PC-3 (cell line): ENCODE measurements around the gene ZSCAN18. TPM values are rescaled to one million over a fixed set of nuclear protein-coding genes. Genes with fewer than 3 reads are reported as not detected.

Experiments used
- ATAC-seq: fragments of 200-7000 bp; cut with Tn5 transposase; 2 replicates; pipeline ENCODE4 v1.9.1; 2020; ENCODE audit warnings: mild to moderate bottlenecking, moderate library complexity
- BruUV-seq: library from RNA; stranded (reverse); fragments of 400-500 nt; replicated peaks from 2 replicates; lab custom pipeline; 2021; lab: Mats Ljungman, UMichigan
- CTCF ChIA-PET: fragments of 300-600 bp; sonication (Branson Sonifier 250); formaldehyde crosslinking; loops from one replicate; lab custom pipeline; 2022; ENCODE audit warnings: antibody characterized with exemption; lab: Charles Lee
- POLR2A ChIA-PET: fragments of 300-600 bp; sonication (Branson Sonifier 250); formaldehyde crosslinking; loops from one replicate; lab custom pipeline; 2022; ENCODE audit warnings: antibody characterized with exemption; ENCODE audit not compliant: unreplicated experiment; lab: Charles Lee
- DNase-seq: peaks from one replicate; pipeline ENCODE4 v3.0.0-alpha.2; 2015
- H2AFZ ChIP-seq: fragments of 300-600 bp; sonication (generic); 2 replicates; pipeline ENCODE4 v1.6.0; 2016; ENCODE audit warnings: antibody characterized with exemption, low read length
- H3F3A ChIP-seq: fragments of 300-600 bp; sonication (generic); one replicate; pipeline ENCODE4 v1.6.0; 2017; ENCODE audit warnings: antibody characterized with exemption, low read length, control low read depth, mild to moderate bottlenecking; ENCODE audit not compliant: unreplicated experiment
- H3K27ac ChIP-seq: fragments of 300-600 bp; sonication (generic); 2 replicates; pipeline ENCODE4 v1.5.1; 2016; ENCODE audit warnings: mild to moderate bottlenecking, low read length
- H3K27me3 ChIP-seq: fragments of 300-600 bp; sonication (generic); 2 replicates; pipeline ENCODE4 v1.6.1; 2016; ENCODE audit warnings: low read length, mixed read lengths
- H3K36me3 ChIP-seq: fragments of 300-600 bp; sonication (generic); 2 replicates; pipeline ENCODE4 v1.6.1; 2016; ENCODE audit warnings: low read depth, mixed run types, low read length, mixed read lengths
- H3K4me1 ChIP-seq: fragments of 300-600 bp; sonication (generic); 2 replicates; pipeline ENCODE4 v1.5.1; 2016; ENCODE audit warnings: low read length; ENCODE audit not compliant: insufficient read depth
- H3K4me2 ChIP-seq: fragments of 300-600 bp; sonication (generic); 2 replicates; pipeline ENCODE4 v1.6.0; 2016; ENCODE audit warnings: low read length
- H3K4me3 ChIP-seq: fragments of 300-600 bp; sonication (generic); 2 replicates; pipeline ENCODE4 v1.5.1; 2016; ENCODE audit warnings: mild to moderate bottlenecking, low read length, mixed read lengths
- H3K79me2 ChIP-seq: fragments of 300-600 bp; sonication (generic); 2 replicates; pipeline ENCODE4 v1.6.1; 2017; ENCODE audit warnings: low read length, mixed read lengths
- H3K9ac ChIP-seq: fragments of 300-600 bp; sonication (generic); 2 replicates; pipeline ENCODE4 v1.6.0; 2016; ENCODE audit warnings: mild to moderate bottlenecking, low read length
- H3K9me2 ChIP-seq: fragments of 300-600 bp; sonication (generic); replicated peaks from 2 replicates; pipeline ENCODE4 v1.6.1; 2016; ENCODE audit warnings: mixed run types, low read length, mixed read lengths
- H3K9me3 ChIP-seq: fragments of 300-600 bp; sonication (generic); 2 replicates; pipeline ENCODE4 v1.6.1; 2016; ENCODE audit warnings: low read length, mixed read lengths
- H4K20me1 ChIP-seq: fragments of 300-600 bp; sonication (generic); 2 replicates; pipeline ENCODE4 v1.6.1; 2016; ENCODE audit warnings: low read length, mixed read lengths
- CTCF ChIP-seq: fragments of 300-600 bp; sonication (generic); conservative IDR thresholded peaks from 2 replicates; pipeline ENCODE4 v1.5.1; 2017; ENCODE audit warnings: antibody characterized with exemption, low read depth, mild to moderate bottlenecking, low read length
- EZH2 ChIP-seq: fragments of 300-600 bp; sonication (generic); IDR thresholded peaks from one replicate; pipeline ENCODE4 v1.6.1; 2017; ENCODE audit warnings: antibody characterized with exemption, mild to moderate bottlenecking, low read length; ENCODE audit not compliant: unreplicated experiment
- EZH2phosphoT487 ChIP-seq: fragments of 300-600 bp; sonication (generic); IDR thresholded peaks from 2 replicates; pipeline ENCODE4 v1.6.1; 2018; ENCODE audit warnings: mild to moderate bottlenecking, antibody characterized with exemption, low read length, borderline replicate concordance
- intact Hi-C: fragments of 100-400 bp; cut with micrococcal nuclease; formaldehyde crosslinking; loops from 2 replicates; pipeline ENCODE4 v1.9.0; 2023
- total RNA-seq: library from RNA; depleted of rRNA; stranded (reverse); fragments of >200 nt; gene quantifications from 2 replicates; pipeline ENCODE4 v1.2.3, GENCODE V29; 2014

The ZSCAN18 gene
- total RNA-seq, 1 experiment from 2014 or later, result 0.66 TPM

DNA sequence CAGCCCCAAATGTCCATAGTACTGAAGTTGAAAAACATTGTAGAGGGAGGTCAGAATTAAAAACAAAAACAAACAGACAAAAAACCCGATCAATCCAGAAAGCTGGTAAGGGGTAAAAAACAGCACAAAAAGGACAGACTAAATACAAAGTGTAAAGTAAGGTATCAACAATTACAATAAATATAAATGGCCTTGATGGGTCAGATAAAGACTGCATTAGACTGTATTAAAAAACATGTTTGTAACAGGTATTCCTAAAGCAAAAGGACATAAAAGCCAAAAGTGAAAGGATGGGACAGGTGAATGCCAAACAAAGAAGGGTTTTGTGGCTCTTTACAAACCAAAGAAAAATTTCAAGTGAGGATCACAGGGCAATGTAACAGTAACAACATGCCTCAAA lies 36.2 kb upstream of the ZSCAN18 start:
- H3K27me3 ChIP-seq, result no peaks in the 10 kb centered on the region
- H4K20me1 ChIP-seq, result no peaks in the 10 kb centered on the region
- H2AFZ ChIP-seq, result no peak overlapping the region
- ChIA-PET CTCF (no interaction called here), POLR2A (no interaction called here)
- no peak for ATAC-seq
- TF ChIP-seq CTCF, result no peak
- TF ChIP-seq EZH2, result no peak
- TF ChIP-seq EZH2phosphoT487, result no peak
- DNase-seq, result no peak
- peaks cover 94% of the 10 kb centered on the region for H3K36me3 ChIP-seq
- no peaks in the 10 kb centered on the region for H3K79me2 ChIP-seq
- no peak overlapping the region; the same call in 1 of the 2 replicates for H3K4me3 ChIP-seq
- H3K27ac ChIP-seq, result no peak overlapping the region
- H3K9ac ChIP-seq, result no peak overlapping the region
- no peak overlapping the region for H3K4me2 ChIP-seq
- no peaks in the 10 kb centered on the region for H3K4me1 ChIP-seq
- H3K9me2 ChIP-seq, result no peaks in the 10 kb centered on the region
- no peaks in the 10 kb centered on the region for H3F3A ChIP-seq
- no TSS peak for BruUV-seq
- peaks cover 69% of the 10 kb centered on the region for H3K9me3 ChIP-seq
- intact Hi-C loops, result no loop called here

GRCh38 chr19:58129284-58129683 lies 31.3 kb upstream of the ZSCAN18 start:
- no peaks in the 10 kb centered on the region for H3K79me2 ChIP-seq
- no peak overlapping the region for H3K4me2 ChIP-seq
- H3K9ac ChIP-seq, result no peak overlapping the region
- H4K20me1 ChIP-seq, result no peaks in the 10 kb centered on the region
- intact Hi-C loops, result no loop called here
- DNase-seq (no peak), ATAC-seq (no peak)
- ChIA-PET POLR2A (no interaction called here), CTCF (interaction anchor here (0.6 kb wide), 1 partner anchor 602 kb away, joined by 3 read pairs; the partner anchor contains the start of gene ZNF549)
- H3K4me3 ChIP-seq, result peak overlapping the region; percentile 7; the same call in 1 of the 2 replicates
- H3K4me1 ChIP-seq, result no peaks in the 10 kb centered on the region
- H3K9me2 ChIP-seq, result no peaks in the 10 kb centered on the region
- no peaks in the 10 kb centered on the region for H3F3A ChIP-seq
- TF ChIP-seq EZH2phosphoT487, result no peak
- TF ChIP-seq CTCF, result no peak
- TF ChIP-seq EZH2, result no peak
- BruUV-seq, result no TSS peak
- peaks cover 68% of the 10 kb centered on the region for H3K36me3 ChIP-seq
- H3K9me3 ChIP-seq, result peaks cover 82% of the 10 kb centered on the region
- no peak overlapping the region for H2AFZ ChIP-seq
- H3K27ac ChIP-seq, result no peak overlapping the region
- H3K27me3 ChIP-seq, result no peaks in the 10 kb centered on the region

- intact Hi-C loops, result no loop called here
- Histone ChIP-seq H3K36me3 (peaks cover 56% of the 10 kb centered on the region), H3K4me2 (no peak overlapping the region), H3K9me3 (peaks cover 79% of the 10 kb centered on the region), H3K27ac (no peak overlapping the region), H3K9ac (no peak overlapping the region), H3K4me1 (no peaks in the 10 kb centered on the region), H4K20me1 (no peaks in the 10 kb centered on the region), H3F3A (no peaks in the 10 kb centered on the region), H3K9me2 (no peaks in the 10 kb centered on the region), H2AFZ (no peak overlapping the region), H3K79me2 (no peaks in the 10 kb centered on the region), H3K4me3 (peak overlapping the region; percentile 1; the same call in 1 of the 2 replicates), H3K27me3 (no peaks in the 10 kb centered on the region)
- DNase-seq, result peak; percentile 7
- no peak for ATAC-seq
- no TSS peak for BruUV-seq
- CTCF ChIA-PET, result no interaction called here
- no peak for TF ChIP-seq EZH2
- no peak for TF ChIP-seq CTCF
- TF ChIP-seq EZH2phosphoT487, result no peak
- POLR2A ChIA-PET, result no interaction called here
Measured at GRCh38 chr19:58128041-58128685, 30.1 kb upstream of the ZSCAN18 start.
